Mesenchymal stem cell (in vitro differentiated cells and primary cell): ENCODE results near the gene SHC3.

Experiments
- DNase-seq: peaks from one replicate; pipeline ENCODE4 v3.0.0-alpha.2; 2013
- H2AFZ ChIP-seq: one replicate; pipeline ENCODE4 v1.6.1; 2013; ENCODE audit warnings: low read depth, mild to moderate bottlenecking, control low read depth, inconsistent platforms, low read length, moderate library complexity
- H2AK5ac ChIP-seq: 2 replicates; pipeline ENCODE4 v1.6.1; 2013; ENCODE audit warnings: low read length, moderate library complexity, mild to moderate bottlenecking, inconsistent platforms; ENCODE audit not compliant: severe bottlenecking
- H2BK120ac ChIP-seq: one replicate; pipeline ENCODE4 v1.6.1; 2013; ENCODE audit warnings: low read depth, mild to moderate bottlenecking, inconsistent platforms, low read length, moderate library complexity
- H2BK12ac ChIP-seq, 2 experiments: one replicate each; pipeline ENCODE4 v1.6.1; 2013; ENCODE audit warnings: inconsistent platforms in 2 of 2, low read length in 2 of 2, mild to moderate bottlenecking in 2 of 2, moderate library complexity in 2 of 2, control low read depth in 1 of 2
- H2BK15ac ChIP-seq: one replicate; pipeline ENCODE4 v1.6.1; 2013; ENCODE audit warnings: mild to moderate bottlenecking, low read depth, inconsistent platforms; ENCODE audit not compliant: poor library complexity, severe bottlenecking
- H2BK5ac ChIP-seq: 2 replicates; pipeline ENCODE4 v1.6.1; 2013; ENCODE audit warnings: low read depth, mild to moderate bottlenecking, low read length, control low read depth, inconsistent platforms; ENCODE audit not compliant: poor library complexity, severe bottlenecking
- H3K14ac ChIP-seq, 2 experiments: one replicate each; pipeline ENCODE4 v1.6.1; 2013; ENCODE audit warnings: inconsistent platforms in 2 of 2, low read length in 2 of 2, control low read depth in 1 of 2, mild to moderate bottlenecking in 1 of 2, moderate library complexity in 1 of 2
- H3K18ac ChIP-seq, 2 experiments: one replicate each; pipeline ENCODE4 v1.6.1; 2013; ENCODE audit warnings: inconsistent platforms in 2 of 2, low read length in 2 of 2, control low read depth in 1 of 2, low read depth in 1 of 2, mild to moderate bottlenecking in 1 of 2
- H3K23ac ChIP-seq, 2 experiments: one replicate each; pipeline ENCODE4 v1.6.1; 2013; ENCODE audit warnings: inconsistent platforms in 2 of 2, low read length in 2 of 2, mild to moderate bottlenecking in 2 of 2, moderate library complexity in 2 of 2, control low read depth in 1 of 2
- H3K27ac ChIP-seq: 2 replicates; pipeline ENCODE4 v1.5.1; 2013; ENCODE audit warnings: mild to moderate bottlenecking, moderate library complexity, low read length, control low read depth, inconsistent platforms; ENCODE audit not compliant: poor library complexity, severe bottlenecking
- H3K27me3 ChIP-seq, 2 experiments: 2 replicates each; pipeline versions ENCODE4 v1.6.1 to v1.7.0; 2013; ENCODE audit warnings: low read length in 2 of 2, mild to moderate bottlenecking in 2 of 2, moderate library complexity in 2 of 2, control low read depth in 1 of 2, inconsistent platforms in 1 of 2; ENCODE audit not compliant: control insufficient read depth in 1 of 2, insufficient read depth in 1 of 2
- H3K36me3 ChIP-seq, 2 experiments: 2 replicates each; pipeline versions ENCODE4 v1.6.1 to v1.7.0; 2013; ENCODE audit warnings: low read length in 2 of 2, control low read depth in 1 of 2, inconsistent platforms in 1 of 2, low read depth in 1 of 2, mild to moderate bottlenecking in 1 of 2; ENCODE audit not compliant: insufficient read depth in 2 of 2, control insufficient read depth in 1 of 2
- H3K4ac ChIP-seq, 2 experiments: one replicate each; pipeline ENCODE4 v1.6.1; 2013; ENCODE audit warnings: inconsistent platforms in 2 of 2, low read length in 2 of 2, mild to moderate bottlenecking in 2 of 2, moderate library complexity in 2 of 2, control low read depth in 1 of 2, low read depth in 1 of 2
- H3K4me1 ChIP-seq: 2 replicates; pipeline ENCODE4 v1.6.1; 2013; ENCODE audit warnings: low read depth, low read length, control low read depth; ENCODE audit not compliant: control insufficient read depth, insufficient read depth
- H3K4me2 ChIP-seq: 2 replicates; pipeline ENCODE4 v1.6.1; 2013; ENCODE audit warnings: low read length, mild to moderate bottlenecking, inconsistent platforms; ENCODE audit not compliant: poor library complexity, severe bottlenecking
- H3K4me3 ChIP-seq, 2 experiments: 2 replicates each; pipeline versions ENCODE4 v1.5.1 to v1.7.0; 2013; ENCODE audit warnings: low read length in 2 of 2, mild to moderate bottlenecking in 2 of 2, control low read depth in 1 of 2, low read depth in 1 of 2; ENCODE audit not compliant: insufficient read depth in 1 of 2
- H3K79me1 ChIP-seq: replicated peaks from 2 replicates; pipeline ENCODE4 v1.6.1; 2013; ENCODE audit warnings: mild to moderate bottlenecking, control low read depth, low read length, inconsistent platforms; ENCODE audit not compliant: poor library complexity, severe bottlenecking
- H3K9ac ChIP-seq: 2 replicates; pipeline ENCODE4 v1.7.0; 2013; ENCODE audit warnings: mild to moderate bottlenecking, low read length, moderate library complexity
- H3K9me3 ChIP-seq: 2 replicates; pipeline ENCODE4 v1.7.0; 2013; ENCODE audit warnings: mild to moderate bottlenecking, low read length; ENCODE audit not compliant: control insufficient read depth
- H4K8ac ChIP-seq: one replicate; pipeline ENCODE4 v1.6.1; 2013; ENCODE audit warnings: inconsistent platforms, mild to moderate bottlenecking, low read length, moderate library complexity
- H4K91ac ChIP-seq: one replicate; pipeline ENCODE4 v1.6.1; 2013; ENCODE audit warnings: mild to moderate bottlenecking, low read length, inconsistent platforms
- WGBS: methylation state at CpG from one replicate; pipeline ENCODE4 v1.1.7; 2013; ENCODE audit warnings: mixed read lengths; 5-methylcytosine and 5-hydroxymethylcytosine counted together

Gene SHC3

GRCh38 chr9:89044881-89045280 lies 133.7 kb downstream of the SHC3 start:
- no peak overlapping the region for H3K23ac ChIP-seq
- H4K8ac ChIP-seq: no peak overlapping the region
- H3K18ac ChIP-seq: no peak overlapping the region
- H3K4me1 ChIP-seq: no peaks in the 10 kb centered on the region
- H3K14ac ChIP-seq: no peak overlapping the region
- H3K27me3 ChIP-seq: no peaks in the 10 kb centered on the region
- H3K79me1 ChIP-seq: no peaks in the 10 kb centered on the region
- no peak overlapping the region for H3K9ac ChIP-seq
- H3K27ac ChIP-seq: no peak overlapping the region
- H2BK5ac ChIP-seq: no peak overlapping the region
- H3K36me3 ChIP-seq: peaks cover 3 to 8% of the 10 kb centered on the region in 2 experiments
- no peak overlapping the region for H2BK120ac ChIP-seq
- no peak overlapping the region for H3K4me2 ChIP-seq
- H2AFZ ChIP-seq: no peak overlapping the region
- H2BK15ac ChIP-seq: no peak overlapping the region
- no peaks in the 10 kb centered on the region for H3K9me3 ChIP-seq
- H3K4me3 ChIP-seq: no peak overlapping the region
- no peak overlapping the region for H2BK12ac ChIP-seq
- 95% methylated on average over 4 of the region's 4 CpGs for WGBS
- no peak for DNase-seq
- H4K91ac ChIP-seq: no peak overlapping the region
- H3K4ac ChIP-seq: no peak overlapping the region
- no peak overlapping the region for H2AK5ac ChIP-seq

GRCh38 chr9:89044104-89044503 lies 134.5 kb downstream of the SHC3 start:
- Histone ChIP-seq H3K9ac (no peak overlapping the region), H2BK120ac (no peak overlapping the region), H3K4me3 (no peak overlapping the region), H3K14ac (no peak overlapping the region), H2BK12ac (no peak overlapping the region), H3K18ac (no peak overlapping the region), H3K4me1 (no peaks in the 10 kb centered on the region), H3K4me2 (no peak overlapping the region), H4K8ac (no peak overlapping the region), H4K91ac (no peak overlapping the region), H3K27ac (no peak overlapping the region), H3K4ac (no peak overlapping the region), H2BK15ac (no peak overlapping the region), H3K79me1 (no peaks in the 10 kb centered on the region), H3K23ac (no peak overlapping the region), H3K27me3 (no peaks in the 10 kb centered on the region), H2AFZ (no peak overlapping the region), H3K9me3 (no peaks in the 10 kb centered on the region), H2BK5ac (no peak overlapping the region), H3K36me3 (peaks cover 3 to 8% of the 10 kb centered on the region in 2 experiments), H2AK5ac (no peak overlapping the region)
- WGBS: no CpG with 5 or more reads among the region's 2 CpGs
- DNase-seq: no peak

DNA sequence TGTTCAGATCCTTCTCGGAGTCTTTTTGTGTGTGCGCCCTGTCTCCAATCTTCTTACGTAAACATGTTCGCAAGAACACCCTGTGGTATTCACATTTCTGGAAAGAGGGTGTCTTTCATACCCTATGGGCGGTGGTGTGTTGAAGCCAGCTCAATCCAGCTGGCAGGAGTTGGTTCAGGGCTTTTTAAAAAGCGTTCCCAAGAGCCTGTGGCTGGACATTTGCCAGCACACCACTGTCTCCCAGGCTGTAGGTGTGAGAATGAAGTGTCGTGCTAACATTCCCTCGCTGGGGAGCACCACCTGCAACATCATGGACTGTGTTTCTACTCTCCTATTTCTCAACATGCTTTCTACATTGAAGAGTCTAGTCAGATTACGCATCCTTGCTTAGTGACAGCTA lies 135.6 kb downstream of the SHC3 start:
- no peaks in the 10 kb centered on the region for H3K4me1 ChIP-seq
- no peaks in the 10 kb centered on the region for H3K27me3 ChIP-seq
- no peak overlapping the region for H2BK5ac ChIP-seq
- no peak overlapping the region for H3K18ac ChIP-seq
- H4K91ac ChIP-seq: no peak overlapping the region
- H4K8ac ChIP-seq: no peak overlapping the region
- no peaks in the 10 kb centered on the region for H3K79me1 ChIP-seq
- H3K4me3 ChIP-seq: no peak overlapping the region
- H2BK120ac ChIP-seq: no peak overlapping the region
- no peak overlapping the region for H2BK12ac ChIP-seq
- H2AK5ac ChIP-seq: no peak overlapping the region
- no peaks in the 10 kb centered on the region for H3K9me3 ChIP-seq
- H3K4ac ChIP-seq: no peak overlapping the region
- H3K27ac ChIP-seq: no peak overlapping the region
- H3K36me3 ChIP-seq: peaks cover 3 to 9% of the 10 kb centered on the region in 2 experiments
- no peak overlapping the region for H3K23ac ChIP-seq
- 95% methylated on average over 9 of the region's 9 CpGs for WGBS
- H3K14ac ChIP-seq: no peak overlapping the region
- H3K4me2 ChIP-seq: no peak overlapping the region
- no peak overlapping the region for H2BK15ac ChIP-seq
- H3K9ac ChIP-seq: no peak overlapping the region
- no peak for DNase-seq
- no peak overlapping the region for H2AFZ ChIP-seq

DNA sequence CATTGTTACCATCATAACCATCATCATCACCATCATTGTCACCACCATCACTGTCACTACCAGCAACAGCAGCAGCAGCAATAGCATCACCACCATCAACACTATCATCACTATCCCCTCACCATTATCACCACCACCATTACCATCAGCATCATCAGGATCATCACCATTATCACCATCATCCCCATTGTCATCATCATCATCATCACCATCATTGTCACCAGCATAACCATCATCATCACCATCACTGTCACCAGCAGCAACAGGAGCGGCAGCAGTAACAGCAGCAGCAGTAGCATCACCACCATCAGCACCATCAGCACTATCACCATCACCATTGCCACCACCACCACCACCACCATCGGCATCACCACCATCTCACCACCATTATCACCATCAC lies 139.0 kb downstream of the SHC3 start:
- Histone ChIP-seq H3K18ac (no peak overlapping the region), H2AK5ac (no peak overlapping the region), H2BK5ac (no peak overlapping the region), H3K14ac (no peak overlapping the region), H2BK12ac (no peak overlapping the region), H3K9ac (no peak overlapping the region), H3K23ac (no peak overlapping the region), H3K4me2 (no peak overlapping the region), H2AFZ (no peak overlapping the region), H3K27ac (no peak overlapping the region), H3K27me3 (no peaks in the 10 kb centered on the region), H3K4ac (no peak overlapping the region), H2BK120ac (no peak overlapping the region), H4K8ac (no peak overlapping the region), H3K9me3 (no peaks in the 10 kb centered on the region), H4K91ac (peak overlapping the region; percentile 11), H3K4me3 (no peak overlapping the region), H2BK15ac (no peak overlapping the region), H3K36me3 (peaks cover 0 to 5% of the 10 kb centered on the region in 2 experiments), H3K79me1 (no peaks in the 10 kb centered on the region), H3K4me1 (no peaks in the 10 kb centered on the region)
- no peak for DNase-seq
- WGBS: 92% methylated on average over 2 of the region's 2 CpGs
